Glutamatergic neuron (in vitro differentiated cells): ENCODE results near the gene HTT-AS. TPM values are rescaled to one million over a fixed set of nuclear protein-coding genes. Genes with fewer than 3 reads are reported as not detected.

Experiments
- DNase-seq: peaks from one replicate; pipeline ENCODE4 v3.0.0; 2022
- H3K27ac Mint-ChIP-seq: one replicate; pipeline ENCODE4 v1.8.0; 2020; ENCODE audit warnings: mild to moderate bottlenecking, mixed read lengths, inconsistent platforms; ENCODE audit not compliant: unreplicated experiment
- H3K27me3 Mint-ChIP-seq: one replicate; pipeline ENCODE4 v1.8.0; 2020; ENCODE audit warnings: mild to moderate bottlenecking, moderate library complexity, mixed read lengths, inconsistent platforms; ENCODE audit not compliant: unreplicated experiment
- H3K36me3 Mint-ChIP-seq: one replicate; pipeline ENCODE4 v1.8.0; 2020; ENCODE audit warnings: mild to moderate bottlenecking, mixed read lengths, inconsistent platforms; ENCODE audit not compliant: unreplicated experiment
- H3K4me1 Mint-ChIP-seq: one replicate; pipeline ENCODE4 v1.8.0; 2020; ENCODE audit warnings: mild to moderate bottlenecking, low read depth, mixed read lengths, inconsistent platforms; ENCODE audit not compliant: unreplicated experiment
- H3K4me3 Mint-ChIP-seq: one replicate; pipeline ENCODE4 v1.8.0; 2020; ENCODE audit warnings: mild to moderate bottlenecking, mixed read lengths, inconsistent platforms; ENCODE audit not compliant: unreplicated experiment
- H3K9me3 Mint-ChIP-seq: one replicate; pipeline ENCODE4 v1.8.0; 2020; ENCODE audit warnings: mild to moderate bottlenecking, moderate library complexity, mixed read lengths, inconsistent platforms; ENCODE audit not compliant: unreplicated experiment
- CTCF ChIP-seq: fragments of 200-600 bp; sonication (generic); IDR thresholded peaks from one replicate; pipeline ENCODE4 v1.5.0; 2021; ENCODE audit not compliant: partially characterized antibody, unreplicated experiment
- total RNA-seq: library from RNA; stranded (reverse); fragmentation: NEBNext Ultra II Directional; extraction: Animal tissue kit (Norgen Biotek cat#: 25700); gene quantifications from one replicate; pipeline ENCODE4 v1.2.1, GENCODE V29; 2021; ENCODE audit not compliant: unreplicated experiment

HTT-AS gene
- total RNA-seq, 1 donor from 2014 or later: not detected

GRCh38 chr4:3046162-3046561 is 28.2 kb downstream of the HTT-AS start:
- peaks cover 2% of the 10 kb centered on the region for H3K27me3 Mint-ChIP-seq
- H3K4me3 Mint-ChIP-seq: no peak overlapping the region
- no peak for TF ChIP-seq CTCF
- H3K4me1 Mint-ChIP-seq: no peaks in the 10 kb centered on the region
- no peak for DNase-seq
- H3K36me3 Mint-ChIP-seq: no peaks in the 10 kb centered on the region
- H3K27ac Mint-ChIP-seq: no peak overlapping the region
- no peaks in the 10 kb centered on the region for H3K9me3 Mint-ChIP-seq

- Mint-ChIP-seq H3K4me1 (no peaks in the 10 kb centered on the region), H3K27ac (no peak overlapping the region), H3K27me3 (peaks cover 2% of the 10 kb centered on the region), H3K36me3 (no peaks in the 10 kb centered on the region), H3K9me3 (no peaks in the 10 kb centered on the region), H3K4me3 (no peak overlapping the region)
- TF ChIP-seq CTCF: no peak
- DNase-seq: no peak
Observed at GRCh38 chr4:3044870-3045819, 29.2 kb downstream of the HTT-AS start.

GRCh38 chr4:3043282-3044020 is 30.9 kb downstream of the HTT-AS start:
- Mint-ChIP-seq H3K9me3 (no peaks in the 10 kb centered on the region), H3K36me3 (no peaks in the 10 kb centered on the region), H3K27me3 (peaks cover 2% of the 10 kb centered on the region), H3K4me1 (no peaks in the 10 kb centered on the region), H3K27ac (no peak overlapping the region), H3K4me3 (no peak overlapping the region)
- DNase-seq: no peak
- no peak for TF ChIP-seq CTCF

GRCh38 chr4:3042226-3042625 is 32.1 kb downstream of the HTT-AS start:
- TF ChIP-seq CTCF: no peak
- Mint-ChIP-seq H3K4me1 (no peaks in the 10 kb centered on the region), H3K4me3 (peak overlapping the region; percentile 30), H3K9me3 (no peaks in the 10 kb centered on the region), H3K27ac (no peak overlapping the region), H3K27me3 (peaks cover 2% of the 10 kb centered on the region), H3K36me3 (no peaks in the 10 kb centered on the region)
- no peak for DNase-seq
